Erythroblast (primary cell): ENCODE results near the gene EAF1.

Experiments used
- GATA1 ChIP-seq: IDR thresholded peaks from 2 replicates; pipeline ENCODE4 v1.6.1; 2011; ENCODE audit warnings: low read depth, mild to moderate bottlenecking, control low read depth, low read length, moderate library complexity
- POLR2A ChIP-seq: IDR thresholded peaks from 2 replicates; pipeline ENCODE4 v1.6.1; 2011; ENCODE audit warnings: mild to moderate bottlenecking, low read length

- no peak for TF ChIP-seq POLR2A
- TF ChIP-seq GATA1, result no peak
Observed at GRCh38 chr3:15391007-15391406, 36.4 kb upstream of the EAF1 start.
